GM23338 (cell line): Measurements from ENCODE around the gene MANBA.

Experiments used
- EZH2 ChIP-seq: fragments of 200-600 bp; sonication (generic); IDR thresholded peaks from one replicate; pipeline ENCODE4 v1.8.0; 2017; ENCODE audit warnings: antibody characterized with exemption, mild to moderate bottlenecking, low read depth; ENCODE audit not compliant: unreplicated experiment
- EZH2phosphoT487 ChIP-seq: fragments of 200-600 bp; sonication (generic); IDR thresholded peaks from one replicate; pipeline ENCODE4 v1.8.1; 2018; ENCODE audit warnings: antibody characterized with exemption; ENCODE audit not compliant: unreplicated experiment
- POLR2AphosphoS5 ChIP-seq: IDR thresholded peaks from 2 replicates; pipeline ENCODE4 v1.6.1; 2016; ENCODE audit warnings: antibody characterized with exemption, low read depth
- ZNF331 ChIP-seq: fragments of 250-450 bp; sonication (Bioruptor Pico); IDR thresholded peaks from 2 replicates; pipeline ENCODE4 v1.5.0; 2020; ENCODE audit warnings: low read depth, mild to moderate bottlenecking, moderate library complexity
- TF ChIP-seq, protein P1 (sequence below), 2 experiments: fragments of 200-600 bp in 1 of 2; sonication (generic) in 1 of 2; conservative IDR thresholded peaks; 2 replicates each; pipeline versions ENCODE4 v1.5.1 to v1.6.1; 2016 to 2017; ENCODE audit warnings: antibody characterized with exemption in 2 of 2, low read depth in 2 of 2, mild to moderate bottlenecking in 2 of 2, moderate library complexity in 1 of 2

DNA sequence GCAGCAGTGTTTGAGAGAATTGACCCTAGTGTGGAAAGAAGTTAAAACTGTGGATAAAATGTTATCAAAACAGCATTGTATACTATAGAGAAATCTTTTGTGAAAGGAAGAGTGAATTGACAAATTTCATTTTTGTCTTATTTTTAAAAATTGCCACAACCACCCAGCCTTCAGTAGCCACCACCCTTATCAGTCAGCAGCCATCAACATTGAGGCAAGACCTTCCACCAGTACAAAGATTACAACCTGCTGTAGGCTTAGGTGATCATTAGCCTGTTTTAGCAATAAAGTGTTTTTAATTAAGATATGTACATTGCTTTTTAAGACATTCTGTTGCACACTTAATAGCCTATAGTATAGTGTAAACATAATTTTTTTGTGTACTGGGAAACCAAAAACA lies 168.5 kb downstream of the MANBA start:
- no peak for TF ChIP-seq ZNF331 (CRISPR knock-in tag)
- TF ChIP-seq, protein P1, sequence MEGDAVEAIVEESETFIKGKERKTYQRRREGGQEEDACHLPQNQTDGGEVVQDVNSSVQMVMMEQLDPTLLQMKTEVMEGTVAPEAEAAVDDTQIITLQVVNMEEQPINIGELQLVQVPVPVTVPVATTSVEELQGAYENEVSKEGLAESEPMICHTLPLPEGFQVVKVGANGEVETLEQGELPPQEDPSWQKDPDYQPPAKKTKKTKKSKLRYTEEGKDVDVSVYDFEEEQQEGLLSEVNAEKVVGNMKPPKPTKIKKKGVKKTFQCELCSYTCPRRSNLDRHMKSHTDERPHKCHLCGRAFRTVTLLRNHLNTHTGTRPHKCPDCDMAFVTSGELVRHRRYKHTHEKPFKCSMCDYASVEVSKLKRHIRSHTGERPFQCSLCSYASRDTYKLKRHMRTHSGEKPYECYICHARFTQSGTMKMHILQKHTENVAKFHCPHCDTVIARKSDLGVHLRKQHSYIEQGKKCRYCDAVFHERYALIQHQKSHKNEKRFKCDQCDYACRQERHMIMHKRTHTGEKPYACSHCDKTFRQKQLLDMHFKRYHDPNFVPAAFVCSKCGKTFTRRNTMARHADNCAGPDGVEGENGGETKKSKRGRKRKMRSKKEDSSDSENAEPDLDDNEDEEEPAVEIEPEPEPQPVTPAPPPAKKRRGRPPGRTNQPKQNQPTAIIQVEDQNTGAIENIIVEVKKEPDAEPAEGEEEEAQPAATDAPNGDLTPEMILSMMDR (conservative IDR thresholded peaks at IDR 0.05; ENCODE audit: low read depth in 2 of 2) = no peak
- no peak for TF ChIP-seq POLR2AphosphoS5
- no peak for TF ChIP-seq EZH2
- no peak for TF ChIP-seq EZH2phosphoT487
